Measurements from ENCODE around the gene LAIR2.

- TF ChIP-seq CTCF (IDR thresholded peaks at IDR 0.05) (no peak), POLR2A (IDR thresholded peaks at IDR 0.05) (no peak)
These were observed 14.9 kb downstream of the LAIR2 start for GRCh38 chr19:54517483-54517882.
